Astrocyte (in vitro differentiated cells and primary cell): ENCODE data around the gene RASGRF2. TPM values are rescaled to one million over a fixed set of nuclear protein-coding genes. Genes with fewer than 3 reads are reported as not detected.

Experiments
- DNase-seq: peaks from one replicate; pipeline ENCODE4 v3.0.0-alpha.2; 2010; ENCODE audit warnings: low read depth
- FAIRE-seq: peaks from 2 replicates; lab custom pipeline; 2011; peaks lifted over from hg19 to GRCh38; lab: Jason Lieb, UNC
- H2AFZ ChIP-seq: 2 replicates; pipeline ENCODE4 v1.6.0; 2012; ENCODE audit warnings: low read depth, low read length, inconsistent platforms
- H3K27ac ChIP-seq: 2 replicates; pipeline ENCODE4 v1.5.1; 2011; ENCODE audit warnings: low read depth, low read length, inconsistent platforms
- H3K27me3 ChIP-seq: 2 replicates; pipeline ENCODE4 v1.6.0; 2011; ENCODE audit warnings: low read length, inconsistent platforms; ENCODE audit not compliant: insufficient read depth
- H3K36me3 ChIP-seq: 2 replicates; pipeline ENCODE4 v1.5.1; 2011; ENCODE audit warnings: low read length, inconsistent platforms; ENCODE audit not compliant: insufficient read depth
- H3K4me1 ChIP-seq: 2 replicates; pipeline ENCODE4 v1.5.1; 2011; ENCODE audit warnings: low read length, inconsistent platforms; ENCODE audit not compliant: insufficient read depth
- H3K4me2 ChIP-seq: 2 replicates; pipeline ENCODE4 v1.6.0; 2012; ENCODE audit warnings: low read length, inconsistent platforms
- H3K4me3 ChIP-seq: 2 replicates; pipeline ENCODE4 v1.5.1; 2011; ENCODE audit warnings: low read depth, mild to moderate bottlenecking, low read length, inconsistent platforms; ENCODE audit not compliant: insufficient read depth
- H3K79me2 ChIP-seq: 2 replicates; pipeline ENCODE4 v1.6.0; 2012; ENCODE audit warnings: mild to moderate bottlenecking, low read length, inconsistent platforms; ENCODE audit not compliant: insufficient read depth
- H3K9ac ChIP-seq: 2 replicates; pipeline ENCODE4 v1.6.0; 2012; ENCODE audit warnings: mild to moderate bottlenecking, low read length, inconsistent platforms
- H3K9me3 ChIP-seq: 2 replicates; pipeline ENCODE4 v1.5.1; 2012; ENCODE audit warnings: low read depth, mild to moderate bottlenecking, low read length, inconsistent platforms; ENCODE audit not compliant: insufficient read depth
- H4K20me1 ChIP-seq: 2 replicates; pipeline ENCODE4 v1.6.0; 2012; ENCODE audit warnings: low read length, inconsistent platforms; ENCODE audit not compliant: insufficient read depth
- H3K27ac Mint-ChIP-seq: one replicate; pipeline ENCODE4 v1.8.0; 2021; ENCODE audit warnings: mild to moderate bottlenecking, mixed read lengths; ENCODE audit not compliant: unreplicated experiment
- H3K27me3 Mint-ChIP-seq: one replicate; pipeline ENCODE4 v1.8.0; 2021; ENCODE audit warnings: low read depth, mixed read lengths; ENCODE audit not compliant: unreplicated experiment
- H3K36me3 Mint-ChIP-seq: one replicate; pipeline ENCODE4 v1.8.0; 2021; ENCODE audit warnings: low read depth, mixed read lengths; ENCODE audit not compliant: unreplicated experiment
- H3K4me1 Mint-ChIP-seq: one replicate; pipeline ENCODE4 v1.8.0; 2021; ENCODE audit warnings: low read depth, mixed read lengths; ENCODE audit not compliant: unreplicated experiment
- H3K4me3 Mint-ChIP-seq: one replicate; pipeline ENCODE4 v1.8.0; 2021; ENCODE audit warnings: mild to moderate bottlenecking, moderate library complexity, mixed read lengths; ENCODE audit not compliant: unreplicated experiment
- H3K9me3 Mint-ChIP-seq: one replicate; pipeline ENCODE4 v1.8.0; 2021; ENCODE audit warnings: mild to moderate bottlenecking, mixed read lengths; ENCODE audit not compliant: unreplicated experiment
- CTCF ChIP-seq: IDR thresholded peaks from 2 replicates; pipeline ENCODE4 v1.5.1; 2011; ENCODE audit warnings: low read depth, mild to moderate bottlenecking, inconsistent platforms, low read length, moderate library complexity; ENCODE audit not compliant: insufficient read depth
- EZH2 ChIP-seq: IDR thresholded peaks from 2 replicates; pipeline ENCODE4 v1.6.1; 2012; ENCODE audit warnings: mild to moderate bottlenecking, low read length, inconsistent platforms; ENCODE audit not compliant: insufficient read depth
- total RNA-seq: library from RNA; stranded (reverse); gene quantifications from 2 replicates; pipeline ENCODE4 v1.2.1, GENCODE V29; 2021

RASGRF2 gene
- total RNA-seq, 1 donor from 2014 or later, result 8.0 TPM

- Histone ChIP-seq H3K4me3 (no peak overlapping the region), H3K27ac (no peak overlapping the region), H3K27me3 (no peaks in the 10 kb centered on the region), H3K9ac (no peak overlapping the region), H2AFZ (no peak overlapping the region), H3K9me3 (no peaks in the 10 kb centered on the region), H3K79me2 (no peaks in the 10 kb centered on the region), H4K20me1 (no peaks in the 10 kb centered on the region), H3K36me3 (no peaks in the 10 kb centered on the region), H3K4me1 (peaks cover 4% of the 10 kb centered on the region), H3K4me2 (peak overlapping the region; percentile 17)
- peaks cover 10% of the 10 kb centered on the region for H3K4me1 Mint-ChIP-seq
- DNase-seq (no peak), FAIRE-seq (no peak)
- H3K27me3 Mint-ChIP-seq, result no peaks in the 10 kb centered on the region
- H3K9me3 Mint-ChIP-seq, result no peaks in the 10 kb centered on the region
- no peak overlapping the region for H3K27ac Mint-ChIP-seq
- TF ChIP-seq EZH2 (no peak), CTCF (no peak)
- no peaks in the 10 kb centered on the region for H3K36me3 Mint-ChIP-seq
- no peak overlapping the region for H3K4me3 Mint-ChIP-seq
These were observed 39.8 kb upstream of the RASGRF2 start for GRCh38 chr5:80920333-80920732.

- no peak for FAIRE-seq
- TF ChIP-seq EZH2, result no peak
- H3K4me3 ChIP-seq, result no peak overlapping the region
- no peaks in the 10 kb centered on the region for H3K9me3 Mint-ChIP-seq
- H3K9ac ChIP-seq, result no peak overlapping the region
- H3K4me1 ChIP-seq, result no peaks in the 10 kb centered on the region
- H3K4me3 Mint-ChIP-seq, result no peak overlapping the region
- no peaks in the 10 kb centered on the region for H3K9me3 ChIP-seq
- no peaks in the 10 kb centered on the region for H3K27me3 ChIP-seq
- DNase-seq, result no peak
- H4K20me1 ChIP-seq, result no peaks in the 10 kb centered on the region
- no peak overlapping the region for H3K4me2 ChIP-seq
- H3K36me3 ChIP-seq, result no peaks in the 10 kb centered on the region
- no peak overlapping the region for H3K27ac Mint-ChIP-seq
- H3K79me2 ChIP-seq, result no peaks in the 10 kb centered on the region
- no peaks in the 10 kb centered on the region for H3K27me3 Mint-ChIP-seq
- no peak overlapping the region for H2AFZ ChIP-seq
- H3K27ac ChIP-seq, result no peak overlapping the region
- H3K36me3 Mint-ChIP-seq, result no peaks in the 10 kb centered on the region
- peaks cover 4% of the 10 kb centered on the region for H3K4me1 Mint-ChIP-seq
These were observed 39.1 kb upstream of the RASGRF2 start for GRCh38 chr5:80921026-80921425.

- Histone ChIP-seq H3K4me3 (no peak overlapping the region), H3K4me1 (no peaks in the 10 kb centered on the region), H2AFZ (no peak overlapping the region), H3K27me3 (no peaks in the 10 kb centered on the region), H3K79me2 (no peaks in the 10 kb centered on the region), H3K36me3 (no peaks in the 10 kb centered on the region), H3K4me2 (no peak overlapping the region), H3K9ac (no peak overlapping the region), H4K20me1 (no peaks in the 10 kb centered on the region), H3K9me3 (no peaks in the 10 kb centered on the region), H3K27ac (no peak overlapping the region)
- TF ChIP-seq CTCF (no peak), EZH2 (no peak)
- H3K36me3 Mint-ChIP-seq, result no peaks in the 10 kb centered on the region
- FAIRE-seq (no peak), DNase-seq (no peak)
- no peaks in the 10 kb centered on the region for H3K27me3 Mint-ChIP-seq
- no peak overlapping the region for H3K27ac Mint-ChIP-seq
- no peaks in the 10 kb centered on the region for H3K4me1 Mint-ChIP-seq
- no peak overlapping the region for H3K4me3 Mint-ChIP-seq
- peaks cover 4% of the 10 kb centered on the region for H3K9me3 Mint-ChIP-seq
These were observed 34.2 kb upstream of the RASGRF2 start for GRCh38 chr5:80925931-80926330.
